Right lobe of liver (tissue), 6 donors: ENCODE data around the gene HLA-DMB. TPM values are rescaled to one million over a fixed set of nuclear protein-coding genes. Genes with fewer than 3 reads are reported as not detected.

ENCODE experiments used
- ATAC-seq, 4 donors: fragments of 200-7000 bp; cut with Tn5 transposase; one replicate each; pipeline ENCODE4 v1.9.1; 2020; ENCODE audit warnings: mild to moderate bottlenecking in 4 of 4, moderate library complexity in 4 of 4
- DNase-seq, 3 donors: peaks; one replicate each; pipeline ENCODE4 v3.0.0-alpha.2; 2020
- H3K27ac ChIP-seq, 3 donors: fragments of 200-600 bp; one replicate each; pipeline ENCODE4 v1.8.0; 2022
- H3K27me3 ChIP-seq, 2 donors: fragments of 200-600 bp; one replicate each; pipeline ENCODE4 v1.8.0; 2022
- H3K36me3 ChIP-seq, 4 donors: fragments of 200-600 bp; sonication (generic) in 1 of 4; one replicate each; pipeline versions ENCODE4 v1.5.1 to v1.8.0; 2017 to 2022; ENCODE audit warnings: control low read depth in 1 of 4
- H3K4me1 ChIP-seq, 4 donors: fragments of 200-600 bp; sonication (generic) in 1 of 4; one replicate each; pipeline versions ENCODE4 v1.5.1 to v1.8.0; 2017 to 2022; ENCODE audit warnings: control low read depth in 1 of 4
- H3K4me3 ChIP-seq, 3 donors: fragments of 200-600 bp; one replicate each; pipeline ENCODE4 v1.8.0; 2022
- H3K9me3 ChIP-seq, 4 donors: fragments of 200-600 bp; sonication (generic) in 1 of 4; one replicate each; pipeline versions ENCODE4 v1.5.1 to v1.8.0; 2017 to 2022; ENCODE audit warnings: control low read depth in 1 of 4
- CTCF ChIP-seq, 4 donors: fragments of 200-600 bp in 3 of 4; fragments of 450-650 bp in 1 of 4; IDR thresholded peaks; one replicate each; pipeline versions ENCODE4 v1.5.1 to v1.8.0; 2016 to 2022; ENCODE audit warnings: antibody characterized with exemption in 4 of 4, mild to moderate bottlenecking in 2 of 4
- POLR2A ChIP-seq: fragments of 450-650 bp; IDR thresholded peaks from one replicate; pipeline ENCODE4 v1.6.1; 2017; ENCODE audit warnings: antibody characterized with exemption, mild to moderate bottlenecking
- WGBS: methylation state at CpG from one replicate; pipeline ENCODE4 v1.1.6; 2018; ENCODE audit warnings: low coverage, low lambda C conversion rate; ENCODE audit not compliant: insufficient coverage; ENCODE audit errors: missing lambda C conversion rate; 5-methylcytosine and 5-hydroxymethylcytosine counted together
- intact Hi-C, 2 donors: fragments of 100-400 bp; cut with DNase I; formaldehyde crosslinking; loops; one replicate each; pipeline versions ENCODE4 v1.11.2 to v1.14.1; 2022
- total RNA-seq, 6 experiments: library from RNA; depleted of rRNA in 2 of 6; stranded (reverse); fragments of >200 nt in 2 of 6; fragmentation: NEBNext Ultra II Directional in 3 of 6; extraction: Animal tissue kit (Norgen Biotek cat#: 25700) in 3 of 6; gene quantifications; one replicate each; pipeline versions ENCODE4 v1.1.0 to v1.2.4, GENCODE V29; 2016 to 2023
- donor health status: DM: no; HTN: yes; CAD: no.
- donor health status: DM: no; HTN: no; CAD: no.
- donor health status: DM: no; HTN: no; CAD: no.
- donor health status: DM: no; HTN: yes; CAD: no.
- donor health status: DM: no; HTN: yes; CAD: no.

Gene HLA-DMB
- total RNA-seq, 6 experiments from 2014 or later: 1.8 to 22.0 (median 6.5) TPM

- DNase-seq (no peak), ATAC-seq (no peak)
- Histone ChIP-seq H3K36me3 (no peaks in the 10 kb centered on the region), H3K4me3 (no peak overlapping the region), H3K9me3 (no peaks in the 10 kb centered on the region), H3K27me3 (no peaks in the 10 kb centered on the region), H3K4me1 (peaks cover 0 to 5% (median 0%) of the 10 kb centered on the region in 4 donors), H3K27ac (no peak overlapping the region)
- intact Hi-C loops: loop anchor here in 1 of 2 donors (10.0 kb wide), 1 partner anchor 51 kb away; no protein-coding TSS in a partner anchor
- 67% methylated on average over 3 of the region's 4 CpGs for WGBS
- TF ChIP-seq POLR2A (no peak), CTCF (IDR thresholded peaks at IDR 0.05) (no peak)
Measured at GRCh38 chr6:32935551-32936238, 5.1 kb downstream of the HLA-DMB start.

GRCh38 chr6:32933661-32934085 lies 7.2 kb downstream of the HLA-DMB start:
- DNase-seq (peak; percentile 73 to 77 (median 77)), ATAC-seq (peak; percentile 78 to 90 (median 82))
- Histone ChIP-seq H3K27me3 (no peaks in the 10 kb centered on the region), H3K4me1 (no peaks in the 10 kb centered on the region), H3K9me3 (no peaks in the 10 kb centered on the region), H3K4me3 (no peak overlapping the region), H3K27ac (no peak overlapping the region), H3K36me3 (no peaks in the 10 kb centered on the region)
- intact Hi-C loops: loop anchor here in 1 of 2 donors (10.0 kb wide), 1 partner anchor 49 kb away; no protein-coding TSS in a partner anchor
- 4% methylated on average over 3 of the region's 3 CpGs for WGBS
- TF ChIP-seq POLR2A: no peak
- TF ChIP-seq CTCF (IDR thresholded peaks at IDR 0.05): peak; percentile 75 to 90 (median 83)

- no peaks in the 10 kb centered on the region for H3K4me1 ChIP-seq
- intact Hi-C loops: loop anchor here in 1 of 2 donors (10.0 kb wide), 1 partner anchor 47 kb away; no protein-coding TSS in a partner anchor
- H3K27ac ChIP-seq: no peak overlapping the region
- ATAC-seq: no peak
- H3K9me3 ChIP-seq: no peaks in the 10 kb centered on the region
- H3K27me3 ChIP-seq: no peaks in the 10 kb centered on the region
- H3K36me3 ChIP-seq: no peaks in the 10 kb centered on the region
- DNase-seq: no peak
- TF ChIP-seq CTCF (IDR thresholded peaks at IDR 0.05): no peak
- TF ChIP-seq POLR2A: no peak
- WGBS: 74% methylated on average over 6 of the region's 7 CpGs
- H3K4me3 ChIP-seq: no peak overlapping the region
Measured at GRCh38 chr6:32932132-32932868, 8.5 kb downstream of the HLA-DMB start.

GRCh38 chr6:32931211-32931610 lies 9.6 kb downstream of the HLA-DMB start:
- ATAC-seq (no peak), DNase-seq (no peak)
- intact Hi-C loops: loop anchor here in 1 of 2 donors (10.0 kb wide), 1 partner anchor 46 kb away; no protein-coding TSS in a partner anchor
- TF ChIP-seq CTCF (IDR thresholded peaks at IDR 0.05) (no peak), POLR2A (no peak)
- Histone ChIP-seq H3K9me3 (no peaks in the 10 kb centered on the region), H3K36me3 (no peaks in the 10 kb centered on the region), H3K4me3 (no peak overlapping the region), H3K4me1 (no peaks in the 10 kb centered on the region), H3K27me3 (no peaks in the 10 kb centered on the region), H3K27ac (no peak overlapping the region)
- WGBS: 6% methylated on average over 1 of the region's 1 CpG
